Measurements from ENCODE around the gene ZSWIM8. TPM values are rescaled to one million over a fixed set of nuclear protein-coding genes. Genes with fewer than 3 reads are reported as not detected.
"Not testable (repeated sequence)": the region's sequence is repeated elsewhere in the genome, so short reads cannot be mapped to it uniquely, and the experiment has no call there.

Gene ZSWIM8
- total and polyA plus RNA-seq, 2 donors (not counting 1 experiment from before 2014, with no cell fraction given) = 110 to 147 TPM

- Histone ChIP-seq H3K36me3 (replicated peaks in 1 of 2; ENCODE audit: control extremely low read depth in 1 of 2, control insufficient read depth in 1 of 2, extremely low read depth in 1 of 2, insufficient read depth in 2 of 2, low read length in 1 of 2) (peaks cover 2 to 27% of the 10 kb centered on the region in 2 experiments), H3K4me1 (ENCODE audit: control insufficient read depth in 2 of 2, insufficient read depth in 2 of 2, low read length in 2 of 2) (peaks cover 23 to 35% of the 10 kb centered on the region in 2 donors), H3K4me3 (ENCODE audit: control extremely low read depth in 1 of 5, extremely low read depth in 1 of 5, insufficient read depth in 1 of 5, low read depth in 2 of 5, low read length in 4 of 5) (peak overlapping the region; percentile 56 to 97 (median 85)), H3K4me2 (replicated peaks; ENCODE audit: low read depth, low read length, poor library complexity, severe bottlenecking) (peak overlapping the region; percentile 98), H3K9me3 (ENCODE audit: control extremely low read depth in 1 of 3, control insufficient read depth in 2 of 3, insufficient read depth in 1 of 3, low read length in 2 of 3) (no peaks in the 10 kb centered on the region), H3K27me3 (replicated peaks in 1 of 4; ENCODE audit: control extremely low read depth in 1 of 4, control insufficient read depth in 3 of 4, insufficient read depth in 4 of 4, low read length in 3 of 4) (no peaks in the 10 kb centered on the region), H3K79me2 (ENCODE audit: control insufficient read depth, insufficient read depth, low read length) (peaks cover 82% of the 10 kb centered on the region), H3K27ac (ENCODE audit: low read length in 2 of 2) (peak overlapping the region; percentile 53 to 74), H3K9ac (ENCODE audit: low read length) (peak overlapping the region; percentile 90), H4K20me1 (ENCODE audit: control insufficient read depth, insufficient read depth, low read length, poor library complexity, severe bottlenecking) (peaks cover 28% of the 10 kb centered on the region), H2AFZ (ENCODE audit: insufficient read depth, low read depth, low read length, poor library complexity, severe bottlenecking) (peak overlapping the region; percentile 87)
- no peak for ATAC-seq (ENCODE audit: low read depth)
- intact Hi-C loops (cut with micrococcal nuclease) = loop anchor here (5.0 kb wide), 1 partner anchor 289 kb away; the partner anchor contains the start of gene PPP3CB
- Mint-ChIP-seq H3K4me1 (peaks cover 39% of the 10 kb centered on the region), H3K4me3 (peak overlapping the region; percentile 91), H3K27ac (peak overlapping the region; percentile 94), H3K9me3 (ENCODE audit: insufficient read depth) (no peaks in the 10 kb centered on the region), H3K27me3 (no peaks in the 10 kb centered on the region)
- POLR2A ChIA-PET = interaction anchor here (0.7 to 2.7 kb wide), 4 partner anchors 14 to 93 kb away, joined by 5 to 24 read pairs (median 7); partner anchors contain the start of gene SEC24C
- no peak for DNase-seq
- TF ChIP-seq EZH2 (IDR thresholded peaks at IDR 0.05; ENCODE audit: borderline replicate concordance, insufficient read depth, low read depth, low read length, poor library complexity, severe bottlenecking) = no peak
- TF ChIP-seq CTCF (IDR thresholded peaks at IDR 0.05) = no peak
- WGBS (ENCODE audit: insufficient coverage) = 6% methylated on average over 2 of the region's 2 CpGs
- CTCF ChIA-PET = interaction anchor here (1.2 to 6.2 kb wide), 2 partner anchors 14 to 24 kb away, joined by 3 to 35 read pairs; a partner anchor contains a TSS
These were observed 1.1 kb downstream of the ZSWIM8 start for GRCh38 chr10:73786512-73786885.

GRCh38 chr10:73787031-73787800 lies 1.8 kb downstream of the ZSWIM8 start:
- H3K9me3 Mint-ChIP-seq (ENCODE audit: insufficient read depth); H3K4me3 ChIP-seq (ENCODE audit: control extremely low read depth in 1 of 5, extremely low read depth in 1 of 5, insufficient read depth in 1 of 5, low read depth in 2 of 5, low read length in 4 of 5); ATAC-seq (ENCODE audit: low read depth); H3K27me3 Mint-ChIP-seq; H3K9me3 ChIP-seq (ENCODE audit: control extremely low read depth in 1 of 3, control insufficient read depth in 2 of 3, insufficient read depth in 1 of 3, low read length in 2 of 3); H3K9ac ChIP-seq (ENCODE audit: low read length); DNase-seq; H3K4me2 ChIP-seq (replicated peaks; ENCODE audit: low read depth, low read length, poor library complexity, severe bottlenecking); H3K27ac ChIP-seq (ENCODE audit: low read length in 2 of 2); H3K27me3 ChIP-seq (replicated peaks in 1 of 4; ENCODE audit: control extremely low read depth in 1 of 4, control insufficient read depth in 3 of 4, insufficient read depth in 4 of 4, low read length in 3 of 4); H2AFZ ChIP-seq (ENCODE audit: insufficient read depth, low read depth, low read length, poor library complexity, severe bottlenecking): not testable (repeated sequence)
- WGBS (ENCODE audit: insufficient coverage) = 94% methylated on average over 13 of the region's 21 CpGs
- POLR2A ChIA-PET = interaction anchor here (0.6 to 2.7 kb wide), 4 partner anchors 14 to 412 kb away, joined by 3 to 24 read pairs (median 5); a partner anchor contains a TSS
- peak overlapping the region; percentile 65 for H3K4me3 Mint-ChIP-seq
- intact Hi-C loops (cut with micrococcal nuclease) = loop anchor here (5.0 kb wide), 1 partner anchor 290 kb away; the partner anchor contains the start of gene PPP3CB
- peaks cover 34% of the 10 kb centered on the region for H3K4me1 Mint-ChIP-seq
- CTCF ChIA-PET = interaction anchor here (0.7 kb wide), 1 partner anchor 40 kb away, joined by 4 read pairs; no protein-coding TSS in a partner anchor
- Histone ChIP-seq H3K4me1 (ENCODE audit: control insufficient read depth in 2 of 2, insufficient read depth in 2 of 2, low read length in 2 of 2) (peaks cover 23 to 33% of the 10 kb centered on the region in 2 donors), H3K36me3 (replicated peaks in 1 of 2; ENCODE audit: control extremely low read depth in 1 of 2, control insufficient read depth in 1 of 2, extremely low read depth in 1 of 2, insufficient read depth in 2 of 2, low read length in 1 of 2) (peaks cover 2 to 34% of the 10 kb centered on the region in 2 experiments), H3K79me2 (ENCODE audit: control insufficient read depth, insufficient read depth, low read length) (peaks cover 82% of the 10 kb centered on the region), H4K20me1 (ENCODE audit: control insufficient read depth, insufficient read depth, low read length, poor library complexity, severe bottlenecking) (peaks cover 28% of the 10 kb centered on the region)
- H3K27ac Mint-ChIP-seq = peak overlapping the region; percentile 20

Measured in B cell (primary cell).